HUDEP-2 (cell line): ENCODE data around the gene MED13L.
A peak's percentile ranks its signal among the peaks of the same experiment; 100 is the strongest.

Experiments used
- DNase-seq, 76 experiments: peaks; one replicate each; lab custom pipeline; 2025; ENCODE audit not compliant: unreplicated experiment in 76 of 76; lab: John Stamatoyannopoulos, UW

Gene MED13L

GRCh38 chr12:116216022-116216756 is 61.3 kb downstream of the MED13L start:
- DNase-seq: no peak

GRCh38 chr12:116215023-116215422 is 62.5 kb downstream of the MED13L start:
- DNase-seq: no peak

- peak in 1 of 76 experiments; percentile 10 for DNase-seq
Observed at GRCh38 chr12:116213885-116214527, 63.5 kb downstream of the MED13L start.

- DNase-seq: no peak
Observed at GRCh38 chr12:116213014-116213413, 64.5 kb downstream of the MED13L start.

GRCh38 chr12:116210762-116211161 is 66.7 kb downstream of the MED13L start:
- DNase-seq: no peak

- DNase-seq: no peak
Observed at GRCh38 chr12:116210131-116210530, 67.4 kb downstream of the MED13L start.

GRCh38 chr12:116209503-116209902 is 68.0 kb downstream of the MED13L start:
- DNase-seq: no peak

GRCh38 chr12:116207274-116207673 is 70.2 kb downstream of the MED13L start:
- DNase-seq: no peak

GRCh38 chr12:116206828-116207227 is 70.7 kb downstream of the MED13L start:
- no peak for DNase-seq

- no peak for DNase-seq
Observed at GRCh38 chr12:116204785-116205184, 72.7 kb downstream of the MED13L start.

GRCh38 chr12:116204169-116204568 is 73.3 kb downstream of the MED13L start:
- DNase-seq: no peak

- DNase-seq: no peak
Observed at GRCh38 chr12:116202940-116203339, 74.6 kb downstream of the MED13L start.

- no peak for DNase-seq
Observed at GRCh38 chr12:116202433-116202832, 75.1 kb downstream of the MED13L start.

GRCh38 chr12:116201908-116202307 is 75.6 kb downstream of the MED13L start:
- DNase-seq: no peak

- DNase-seq: no peak
Observed at GRCh38 chr12:116201359-116201758, 76.1 kb downstream of the MED13L start.

GRCh38 chr12:116200812-116201211 is 76.7 kb downstream of the MED13L start:
- DNase-seq: peak in 36 of 76 experiments; percentile 3 to 84 (median 54)

GRCh38 chr12:116199160-116199706 is 78.3 kb downstream of the MED13L start:
- DNase-seq: no peak

- peak in 75 of 76 experiments; percentile 5 to 99 (median 84) for DNase-seq
Observed at GRCh38 chr12:116196752-116197718, 80.5 kb downstream of the MED13L start.

GRCh38 chr12:116196226-116196625 is 81.3 kb downstream of the MED13L start:
- peak in 16 of 76 experiments; percentile 6 to 62 (median 30) for DNase-seq

- peak in 14 of 76 experiments; percentile 9 to 46 (median 22) for DNase-seq
Observed at GRCh38 chr12:116194935-116195431, 82.5 kb downstream of the MED13L start.
